HG03196 (cell line): Measurements from ENCODE around the gene PCP4.

Experiments
- ATAC-seq: cut with Tn5 transposase; IDR thresholded peaks from one replicate; pipeline ENCODE4 v1.9.1; 2021; ENCODE audit not compliant: unreplicated experiment

Gene PCP4

DNA sequence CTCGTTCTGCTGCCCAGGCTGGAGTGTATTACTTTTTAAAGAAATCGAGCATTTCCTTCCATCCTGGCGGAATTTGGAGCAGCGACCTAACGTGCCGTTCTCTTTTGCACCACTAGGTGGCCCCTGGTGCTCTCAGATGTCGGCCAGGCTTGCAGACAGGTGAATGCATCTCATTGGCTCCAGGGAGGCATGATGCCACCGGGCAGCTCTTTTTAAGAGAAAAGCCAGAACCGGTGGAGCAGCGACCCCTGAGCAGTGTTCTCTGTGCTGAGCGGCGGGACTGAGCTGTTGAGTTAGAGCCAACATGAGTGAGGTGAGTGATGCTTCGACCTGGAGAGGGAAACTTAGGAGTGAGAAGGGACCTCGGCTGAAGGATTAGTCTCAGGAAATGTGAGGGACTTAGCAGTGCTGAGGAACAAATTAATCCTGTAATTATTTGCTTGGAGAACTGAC lies at the start of gene PCP4:
Gene PCP4 (plus strand): TSS at position 241 of the 453 bp plus-strand sequence. CDS start 64 bp downstream, at position 305.
- ATAC-seq, result no peak

DNA sequence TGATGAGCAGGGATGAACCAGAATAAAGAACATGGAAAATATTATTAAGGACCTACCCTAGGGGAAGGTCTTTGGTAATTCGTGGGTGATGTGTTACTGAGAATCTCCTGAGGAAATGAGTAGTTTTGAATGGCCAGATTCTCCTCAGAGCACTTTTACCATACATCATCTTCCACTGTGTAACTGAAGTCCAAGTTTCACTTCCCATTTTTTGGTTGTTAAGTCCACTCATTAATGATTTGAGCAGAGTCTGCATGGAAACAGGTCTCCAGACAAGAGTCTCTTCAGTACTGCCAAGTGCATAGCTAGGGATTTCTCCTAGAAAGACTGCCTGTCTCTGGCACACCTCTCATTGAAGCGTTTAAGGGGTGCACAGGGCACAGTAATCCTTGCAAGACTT lies 48.7 kb upstream of the PCP4 start:
- ATAC-seq, result no peak

- ATAC-seq, result no peak
These were observed 45.2 kb upstream of the PCP4 start for GRCh38 chr21:39822042-39822441.

GRCh38 chr21:39825250-39825649 lies 42.0 kb upstream of the PCP4 start:
- ATAC-seq, result no peak

DNA sequence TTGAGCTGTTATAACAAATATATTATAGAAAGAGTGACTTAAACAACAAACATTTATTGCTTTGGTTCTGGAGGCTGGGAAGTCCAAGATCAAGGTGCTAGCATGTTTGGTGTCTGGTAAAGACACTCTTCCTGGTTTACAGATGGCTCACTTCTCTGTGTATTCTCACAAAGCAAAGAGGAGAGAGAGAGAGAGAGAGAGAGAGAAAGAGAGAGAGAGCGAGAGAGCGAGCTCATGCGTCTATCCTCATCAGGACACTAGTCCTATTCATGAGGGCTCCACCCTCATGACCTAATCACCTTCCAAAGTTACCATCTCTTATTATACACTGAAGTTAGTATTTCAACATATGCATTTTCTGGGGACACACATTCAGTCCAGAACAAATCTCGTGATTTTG lies 32.7 kb upstream of the PCP4 start:
- no peak for ATAC-seq

DNA sequence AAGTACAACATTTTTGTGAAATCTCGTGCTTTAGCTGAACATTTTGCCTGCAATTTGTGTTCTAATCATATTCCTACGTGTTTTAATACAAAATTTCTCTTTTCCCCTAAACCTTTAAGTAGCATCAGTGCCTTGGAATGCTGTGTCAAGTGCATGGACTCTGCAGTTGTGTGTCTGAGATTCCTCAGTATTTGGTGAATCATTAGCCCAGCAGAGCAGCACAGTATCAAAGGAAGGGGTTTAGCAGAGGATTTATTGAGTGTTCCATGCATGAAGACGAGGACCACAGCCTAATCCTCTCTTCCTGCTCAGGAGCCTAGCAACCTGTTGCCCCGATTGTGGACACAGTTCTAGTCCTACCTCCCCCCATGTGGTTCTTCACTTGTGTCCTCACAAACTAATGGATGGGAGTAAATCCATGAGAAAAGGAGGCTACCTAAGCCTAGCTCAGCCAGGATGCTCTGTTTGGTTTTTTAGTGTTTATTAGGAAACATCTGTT lies 29.3 kb upstream of the PCP4 start:
- no peak for ATAC-seq

GRCh38 chr21:39840373-39841097 lies 26.7 kb upstream of the PCP4 start:
- ATAC-seq, result no peak

DNA sequence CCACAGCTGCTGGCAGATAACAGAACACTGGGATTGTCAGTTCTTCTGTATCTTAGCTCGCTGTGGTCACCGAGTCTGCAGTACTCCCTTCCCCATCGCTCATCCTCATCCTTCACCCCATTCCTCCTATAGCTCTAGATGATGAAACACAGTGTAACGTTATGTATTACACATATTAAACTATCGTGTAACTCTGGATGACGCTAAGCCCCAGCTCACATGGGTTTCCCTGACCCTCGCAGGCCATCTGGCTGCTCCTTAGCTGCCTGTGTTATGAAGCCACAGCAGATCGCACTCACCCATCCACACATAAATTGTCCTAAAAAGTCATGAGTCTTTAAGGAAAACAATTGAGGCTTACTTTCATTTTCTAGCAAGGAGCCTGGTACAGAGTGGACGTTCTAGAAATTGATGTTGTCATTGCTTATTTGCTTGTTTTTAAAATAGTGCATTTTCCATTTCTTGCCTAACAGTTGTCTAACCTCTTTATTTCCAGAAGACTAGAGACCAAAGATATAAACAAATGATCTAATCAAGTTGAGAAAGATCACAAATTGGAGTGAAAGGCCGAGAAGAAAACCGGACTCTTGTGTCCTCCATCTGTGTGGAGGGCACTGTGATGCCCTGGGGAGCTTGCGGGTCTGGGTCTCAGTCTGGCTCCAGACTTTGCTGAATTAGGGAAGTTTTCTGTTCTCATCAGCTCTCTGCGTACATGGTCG lies 24.3 kb upstream of the PCP4 start:
- ATAC-seq, result no peak

DNA sequence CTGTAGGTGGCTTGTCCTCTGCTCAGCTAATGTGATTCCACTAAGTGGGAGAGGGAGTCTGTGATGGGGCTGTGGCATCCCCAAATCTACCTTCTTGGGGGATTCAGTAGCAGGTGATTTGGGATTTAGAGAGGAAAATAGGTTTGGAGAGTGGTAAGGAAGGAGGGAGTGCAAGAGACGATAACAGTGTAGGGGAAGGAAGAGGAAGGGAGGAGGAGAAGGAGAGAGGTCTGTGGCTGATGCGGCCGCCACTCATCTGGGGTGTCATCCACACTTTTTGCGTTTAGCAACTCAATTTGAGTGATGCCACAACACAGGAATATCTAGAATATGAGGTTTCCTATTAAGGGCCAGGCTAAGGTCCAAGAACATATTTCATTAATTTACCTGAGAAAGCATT lies 23.8 kb upstream of the PCP4 start:
- no peak for ATAC-seq

- no peak for ATAC-seq
These were observed 23.3 kb upstream of the PCP4 start for GRCh38 chr21:39843916-39844315.

- no peak for ATAC-seq
These were observed 21.6 kb upstream of the PCP4 start for GRCh38 chr21:39845571-39846130.

GRCh38 chr21:39847877-39848276 lies 19.4 kb upstream of the PCP4 start:
- no peak for ATAC-seq

- no peak for ATAC-seq
These were observed 18.1 kb upstream of the PCP4 start for GRCh38 chr21:39849014-39849655.

DNA sequence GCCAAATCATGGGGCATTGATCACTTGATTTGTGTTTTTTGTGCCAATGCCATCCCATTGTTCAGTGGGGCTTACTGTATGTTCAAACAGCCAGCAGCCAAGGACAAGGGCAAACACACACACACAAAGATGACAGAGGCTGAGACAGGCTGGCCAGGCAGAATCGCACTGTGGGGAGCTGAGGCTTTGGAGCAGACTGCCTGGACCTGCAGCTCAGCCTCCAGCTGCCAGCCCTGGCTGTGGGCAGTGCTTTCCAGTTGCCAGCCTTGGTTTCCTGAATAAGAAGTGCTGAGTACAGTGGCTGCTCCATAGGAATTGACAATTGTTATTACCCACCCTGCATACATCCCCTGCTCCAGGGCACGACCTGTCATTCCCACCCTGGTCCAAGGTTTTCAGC lies 16.9 kb upstream of the PCP4 start:
- no peak for ATAC-seq

GRCh38 chr21:39851002-39851618 lies 16.1 kb upstream of the PCP4 start:
- ATAC-seq, result no peak

- no peak for ATAC-seq
These were observed 15.1 kb upstream of the PCP4 start for GRCh38 chr21:39852021-39852721.

- no peak for ATAC-seq
These were observed 14.3 kb upstream of the PCP4 start for GRCh38 chr21:39852726-39853500.

DNA sequence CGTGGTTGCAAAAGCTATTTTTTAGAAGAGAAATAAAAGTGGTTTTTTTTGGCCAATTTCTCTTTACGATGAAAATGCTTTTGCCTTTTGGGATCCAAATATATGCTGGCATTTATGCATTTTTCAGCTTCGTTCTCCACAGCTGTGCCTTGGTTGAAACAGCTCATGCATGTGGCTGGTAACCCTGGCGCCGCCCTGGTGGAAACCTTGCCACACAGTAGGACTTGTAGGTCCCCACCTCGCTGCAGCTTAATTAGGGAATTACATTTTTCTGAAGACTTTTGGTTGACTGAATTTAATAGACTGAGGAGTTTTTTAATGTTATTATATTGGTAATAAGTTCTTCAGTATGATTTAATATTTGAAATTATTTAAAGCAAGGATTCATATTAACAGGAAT lies 12.7 kb upstream of the PCP4 start:
- ATAC-seq, result no peak

DNA sequence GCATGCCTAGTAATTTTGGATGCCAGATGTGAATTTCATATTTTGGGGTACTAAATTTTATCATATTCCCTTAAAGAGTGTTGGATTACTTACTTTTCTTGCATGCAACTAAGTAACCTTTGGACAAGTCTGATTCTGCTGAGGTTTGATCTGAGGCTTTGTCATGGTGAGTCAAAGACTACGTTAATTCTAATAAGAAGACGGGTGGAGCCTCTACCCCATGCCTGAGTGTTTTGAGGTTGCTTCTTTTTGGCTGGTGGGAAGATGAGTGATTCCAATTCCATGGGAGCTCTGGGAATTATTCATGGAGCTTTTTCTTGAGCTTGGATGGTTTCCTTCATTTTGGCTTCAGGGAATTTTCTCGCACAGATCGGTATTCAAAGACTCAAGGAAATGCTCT lies 11.6 kb upstream of the PCP4 start:
- ATAC-seq, result no peak

DNA sequence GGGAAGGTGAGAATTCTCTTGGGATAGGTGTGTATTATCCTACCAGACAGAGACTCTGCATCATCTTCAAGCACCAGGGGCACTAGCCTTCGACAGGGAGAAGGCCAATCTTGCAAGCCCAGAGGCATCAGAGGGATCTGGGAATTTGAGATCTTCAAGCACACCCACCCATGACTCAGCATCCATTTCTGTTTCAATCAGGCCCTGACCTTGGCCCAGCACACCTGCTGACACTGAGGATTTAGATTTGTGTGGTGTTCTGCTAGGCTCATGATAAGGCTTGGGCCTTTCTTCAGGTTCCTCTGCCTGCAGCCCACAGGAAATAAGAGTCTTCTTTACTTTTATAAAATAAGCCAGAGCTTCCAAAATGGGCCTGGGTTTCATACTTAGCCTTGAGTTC lies 6.6 kb upstream of the PCP4 start:
- ATAC-seq, result no peak
